Testis (tissue), 3 donors: ENCODE measurements around the gene WDR36. TPM values are rescaled to one million over a fixed set of nuclear protein-coding genes. Genes with fewer than 3 reads are reported as not detected.

Experiments
- DNase-seq: peaks from one replicate; pipeline ENCODE4 v3.0.0-alpha.2; 2019
- H3K27ac ChIP-seq, 2 donors: fragments of 200-600 bp; sonication (generic); one replicate each; pipeline ENCODE4 v1.5.1; 2019
- H3K27me3 ChIP-seq: fragments of 200-600 bp; sonication (generic); one replicate; pipeline ENCODE4 v1.5.1; 2019
- H3K36me3 ChIP-seq: fragments of 200-600 bp; sonication (generic); one replicate; pipeline ENCODE4 v1.5.1; 2017; ENCODE audit warnings: low read depth; ENCODE audit errors: missing control alignments
- H3K4me1 ChIP-seq: fragments of 200-600 bp; sonication (generic); one replicate; pipeline ENCODE4 v1.5.1; 2019
- H3K4me3 ChIP-seq, 2 donors: fragments of 200-600 bp; sonication (generic); one replicate each; pipeline ENCODE4 v1.5.1; 2017 to 2019
- H3K9me3 ChIP-seq: fragments of 200-600 bp; sonication (generic); one replicate; pipeline ENCODE4 v1.5.1; 2017
- POLR2A ChIP-seq: fragments of 450-650 bp; IDR thresholded peaks from one replicate; pipeline ENCODE4 v1.6.1; 2017; ENCODE audit warnings: antibody characterized with exemption, mild to moderate bottlenecking, moderate library complexity
- WGBS, 2 donors: methylation state at CpG; one replicate each; pipeline ENCODE4 v1.1.5; 2018; 5-methylcytosine and 5-hydroxymethylcytosine counted together
- intact Hi-C: fragments of 100-400 bp; cut with DNase I; formaldehyde crosslinking; loops from one replicate; pipeline ENCODE4 v1.15.1; 2023; ENCODE audit warnings: low total_unique reads
- polyA plus RNA-seq: library from polyadenylated mRNA; stranded (reverse); fragments of 350-450 nt; fragmentation: Illumina TruSeq; extraction: RNeasy Lipid Tissue Mini Kit (QIAGEN cat#74804); gene quantifications from one replicate; pipeline ENCODE4 v1.2.3, GENCODE V29; 2014; ENCODE audit warnings: low read depth, low replicate concordance; ENCODE audit not compliant: insufficient read depth
- total RNA-seq, 2 donors: library from RNA; depleted of rRNA; stranded (reverse); fragments of >200 nt; gene quantifications; one replicate each; pipeline ENCODE4 v1.2.3, GENCODE V29; 2016
- TF ChIP-seq, protein P1 (sequence below), 3 experiments: fragments of 450-650 bp in 2 of 3; fragments of 200-600 bp in 1 of 3; sonication (generic) in 1 of 3; IDR thresholded peaks; one replicate each; pipeline ENCODE4 v1.5.1; 2016 to 2019; ENCODE audit warnings: antibody characterized with exemption in 3 of 3, mild to moderate bottlenecking in 2 of 3, moderate library complexity in 1 of 3

WDR36 gene
- total and polyA plus RNA-seq, 3 donors from 2014 or later: 11.6 to 23.9 (median 18.0) TPM

DNA sequence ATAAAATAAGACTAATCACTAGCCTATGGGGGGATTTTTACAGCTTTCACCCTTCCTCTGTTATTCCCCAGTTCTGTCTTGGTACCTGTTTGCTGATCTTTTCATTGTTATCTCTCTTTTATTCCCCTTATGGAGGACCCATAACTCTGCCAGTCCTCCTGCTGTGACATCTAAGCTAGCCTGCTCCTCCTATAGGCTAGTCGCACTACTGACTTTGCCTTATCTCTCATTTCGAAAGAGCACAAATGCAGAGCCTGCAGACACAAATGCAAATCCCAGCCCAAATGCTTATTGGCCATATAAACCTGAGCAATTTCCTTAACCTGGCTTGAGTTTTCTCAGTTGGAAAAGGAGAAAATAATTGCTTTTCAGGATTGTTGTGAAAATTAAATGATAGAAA, 72.9 kb downstream of the WDR36 start:
- Histone ChIP-seq H3K4me3 (no peak overlapping the region), H3K27me3 (no peaks in the 10 kb centered on the region), H3K36me3 (no peaks in the 10 kb centered on the region), H3K4me1 (no peaks in the 10 kb centered on the region), H3K9me3 (no peaks in the 10 kb centered on the region), H3K27ac (no peak overlapping the region)
- TF ChIP-seq, protein P1, sequence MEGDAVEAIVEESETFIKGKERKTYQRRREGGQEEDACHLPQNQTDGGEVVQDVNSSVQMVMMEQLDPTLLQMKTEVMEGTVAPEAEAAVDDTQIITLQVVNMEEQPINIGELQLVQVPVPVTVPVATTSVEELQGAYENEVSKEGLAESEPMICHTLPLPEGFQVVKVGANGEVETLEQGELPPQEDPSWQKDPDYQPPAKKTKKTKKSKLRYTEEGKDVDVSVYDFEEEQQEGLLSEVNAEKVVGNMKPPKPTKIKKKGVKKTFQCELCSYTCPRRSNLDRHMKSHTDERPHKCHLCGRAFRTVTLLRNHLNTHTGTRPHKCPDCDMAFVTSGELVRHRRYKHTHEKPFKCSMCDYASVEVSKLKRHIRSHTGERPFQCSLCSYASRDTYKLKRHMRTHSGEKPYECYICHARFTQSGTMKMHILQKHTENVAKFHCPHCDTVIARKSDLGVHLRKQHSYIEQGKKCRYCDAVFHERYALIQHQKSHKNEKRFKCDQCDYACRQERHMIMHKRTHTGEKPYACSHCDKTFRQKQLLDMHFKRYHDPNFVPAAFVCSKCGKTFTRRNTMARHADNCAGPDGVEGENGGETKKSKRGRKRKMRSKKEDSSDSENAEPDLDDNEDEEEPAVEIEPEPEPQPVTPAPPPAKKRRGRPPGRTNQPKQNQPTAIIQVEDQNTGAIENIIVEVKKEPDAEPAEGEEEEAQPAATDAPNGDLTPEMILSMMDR (IDR thresholded peaks at IDR 0.05): no peak
- no peak for TF ChIP-seq POLR2A
- WGBS, 2 donors: 97 to 98% methylated on average over 2 of the region's 2 CpGs
- intact Hi-C loops: no loop called here
- DNase-seq: no peak

DNA sequence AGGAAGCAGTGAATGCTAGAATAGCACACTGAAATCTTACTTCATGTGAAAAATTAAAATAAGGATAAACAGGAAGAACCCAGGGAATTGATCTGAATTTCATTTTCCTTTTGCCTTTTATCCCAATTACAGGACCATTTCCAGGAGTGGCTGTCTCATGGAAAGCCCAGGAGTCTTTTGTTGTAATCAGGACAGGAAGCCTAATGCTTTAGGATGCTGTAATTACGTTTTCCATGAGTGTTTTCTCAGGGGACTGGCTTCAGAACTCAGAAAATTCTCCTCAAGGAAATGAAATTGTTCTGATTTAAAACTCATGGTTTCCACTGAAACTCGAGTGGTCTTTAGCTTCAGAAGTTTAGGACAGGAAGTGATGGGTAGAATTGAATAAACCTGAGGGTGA, 75.4 kb downstream of the WDR36 start:
- TF ChIP-seq, protein P1 (IDR thresholded peaks at IDR 0.05): no peak
- no peak for TF ChIP-seq POLR2A
- DNase-seq: no peak
- Histone ChIP-seq H3K9me3 (no peaks in the 10 kb centered on the region), H3K4me1 (no peaks in the 10 kb centered on the region), H3K27me3 (no peaks in the 10 kb centered on the region), H3K27ac (no peak overlapping the region), H3K4me3 (no peak overlapping the region), H3K36me3 (no peaks in the 10 kb centered on the region)
- intact Hi-C loops: no loop called here
- 71% methylated on average over 2 of the region's 2 CpGs for WGBS, 2 donors

DNA sequence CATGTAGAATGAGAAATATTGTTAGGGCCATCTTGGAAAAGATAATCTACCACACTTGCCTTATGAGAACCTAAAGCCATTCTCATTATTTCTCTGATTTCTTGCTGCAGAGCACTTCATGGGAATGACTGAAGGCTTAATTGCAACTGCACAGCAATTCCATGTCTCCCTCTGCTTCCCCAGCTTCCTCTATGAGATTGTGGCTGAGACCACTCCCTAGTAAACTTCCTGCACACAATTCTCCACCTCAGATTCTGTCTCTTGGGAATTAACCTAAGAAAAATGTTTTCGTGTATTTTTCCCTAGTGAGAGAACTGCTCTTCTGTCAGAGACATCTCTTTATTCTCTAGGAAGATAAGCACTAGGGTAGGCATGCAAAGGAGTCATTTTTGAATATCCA, 76.5 kb downstream of the WDR36 start:
- Histone ChIP-seq H3K4me1 (no peaks in the 10 kb centered on the region), H3K36me3 (no peaks in the 10 kb centered on the region), H3K27me3 (no peaks in the 10 kb centered on the region), H3K4me3 (no peak overlapping the region), H3K27ac (no peak overlapping the region), H3K9me3 (no peaks in the 10 kb centered on the region)
- 0% methylated on average over 1 of the region's 1 CpG for whole genome bisulfite sequencing, 2 donors
- intact Hi-C loops: no loop called here
- no peak for DNase-seq
- TF ChIP-seq, protein P1 (IDR thresholded peaks at IDR 0.05): no peak
- no peak for TF ChIP-seq POLR2A

DNA sequence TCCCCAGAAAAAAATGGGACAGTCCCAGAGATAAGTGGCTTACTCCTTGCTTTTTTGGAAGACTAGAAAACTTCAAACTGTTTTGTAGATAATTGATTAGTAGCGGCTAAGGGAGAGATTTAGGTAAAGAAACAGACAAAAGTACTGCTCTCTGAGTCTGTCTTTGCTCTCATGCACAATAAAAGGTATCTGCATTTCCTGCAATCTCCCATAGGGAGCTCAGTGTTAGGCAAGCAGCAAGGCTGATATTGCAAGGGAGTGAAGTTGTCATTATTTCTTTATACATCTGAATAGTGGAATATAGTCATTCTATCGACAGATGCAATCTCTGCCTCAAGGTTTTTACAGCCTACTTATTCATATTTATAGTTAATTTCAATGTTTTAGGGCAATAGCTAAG, 77.1 kb downstream of the WDR36 start:
- DNase-seq: no peak
- H3K4me3 ChIP-seq: no peak overlapping the region
- TF ChIP-seq POLR2A: no peak
- TF ChIP-seq, protein P1 (IDR thresholded peaks at IDR 0.05): no peak
- no peaks in the 10 kb centered on the region for H3K36me3 ChIP-seq
- 74 to 82% methylated on average over 2 of the region's 2 CpGs for WGBS, 2 donors
- no peaks in the 10 kb centered on the region for H3K9me3 ChIP-seq
- intact Hi-C loops: no loop called here
- H3K27ac ChIP-seq: no peak overlapping the region
- no peaks in the 10 kb centered on the region for H3K4me1 ChIP-seq
- no peaks in the 10 kb centered on the region for H3K27me3 ChIP-seq

DNA sequence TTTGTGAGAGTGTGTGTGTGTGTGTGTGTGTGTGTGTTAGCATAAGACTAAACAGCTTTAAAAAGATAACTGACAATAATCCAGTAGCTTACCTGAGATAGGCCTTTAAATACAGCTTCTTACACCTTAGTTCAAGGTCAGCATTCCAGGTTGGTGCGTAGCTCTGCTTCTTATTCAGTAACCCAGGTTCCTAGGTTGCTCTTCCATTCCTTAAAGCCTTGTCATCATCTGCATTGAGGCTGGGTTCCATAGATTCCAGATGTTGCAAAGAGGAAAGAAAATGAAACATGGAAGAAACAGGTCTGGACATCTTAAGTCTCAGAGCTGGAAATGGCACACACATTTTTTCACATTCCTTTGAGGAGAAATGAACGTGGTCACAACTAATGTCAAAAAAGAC, 78.1 kb downstream of the WDR36 start:
- no peaks in the 10 kb centered on the region for H3K36me3 ChIP-seq
- no peak overlapping the region for H3K27ac ChIP-seq
- intact Hi-C loops: no loop called here
- H3K4me3 ChIP-seq: no peak overlapping the region
- H3K4me1 ChIP-seq: no peaks in the 10 kb centered on the region
- no peak for DNase-seq
- WGBS, 2 donors: 83 to 92% methylated on average over 2 of the region's 2 CpGs
- TF ChIP-seq POLR2A: no peak
- TF ChIP-seq, protein P1 (IDR thresholded peaks at IDR 0.05): no peak
- no peaks in the 10 kb centered on the region for H3K9me3 ChIP-seq
- no peaks in the 10 kb centered on the region for H3K27me3 ChIP-seq
